Inflammatory macrophage (primary cell): Measurements from ENCODE around the gene IFT43.
"Not testable (repeated sequence)": the region's sequence is repeated elsewhere in the genome, so short reads cannot be mapped to it uniquely, and the experiment has no call there.

Experiments
- DNase-seq, 2 donors: peaks; one replicate each; pipeline ENCODE4 v3.0.0-alpha.2; 2020 to 2022

The IFT43 gene

DNA sequence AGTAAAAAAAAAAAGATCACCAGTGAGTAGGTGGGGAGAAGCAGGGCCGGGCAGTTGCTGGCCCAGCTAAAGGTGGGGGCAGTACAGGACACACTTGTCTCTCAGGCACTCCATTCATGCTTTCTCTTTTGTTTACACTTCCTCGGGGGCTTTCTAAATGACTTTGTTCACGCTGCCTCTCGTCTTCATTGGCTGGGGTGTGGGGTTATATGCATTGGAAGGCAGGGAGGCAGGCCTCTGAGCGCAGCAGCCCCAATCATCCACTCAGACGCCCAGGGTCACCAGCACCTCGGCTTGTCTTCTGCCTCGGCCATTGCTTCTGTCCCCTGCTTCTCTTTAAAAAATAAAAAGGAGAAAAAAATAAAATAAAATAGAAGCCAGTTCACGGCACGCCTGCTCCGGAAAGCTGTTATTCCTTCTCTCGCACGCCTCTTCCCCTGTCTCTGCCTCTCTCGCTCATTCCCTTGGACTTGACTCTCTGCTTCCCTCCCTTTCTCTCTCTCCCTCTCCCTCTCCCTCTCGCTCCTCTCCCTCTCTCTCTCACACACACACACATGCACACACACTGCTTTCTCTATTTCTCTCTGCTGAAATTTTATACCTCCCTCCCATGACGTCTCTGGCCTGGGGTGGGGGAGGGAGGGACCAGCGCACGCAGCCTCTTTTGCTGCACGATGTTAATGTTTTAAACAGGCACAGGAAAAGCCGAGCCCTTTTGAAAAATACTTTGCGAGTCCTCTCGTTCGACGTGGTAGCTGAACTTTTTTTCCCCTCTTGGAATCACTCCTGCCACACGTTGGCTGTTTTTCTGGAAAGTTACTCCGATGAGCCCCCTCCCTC, 3.9 kb upstream of the IFT43 start, which contains the start of gene TGFB3:
Gene TGFB3 (minus strand): TSS at position 570 of the 840 bp plus-strand sequence. CDS start 1,102 bp downstream, outside the sequence.
- peak; percentile 25 to 28 for DNase-seq

DNA sequence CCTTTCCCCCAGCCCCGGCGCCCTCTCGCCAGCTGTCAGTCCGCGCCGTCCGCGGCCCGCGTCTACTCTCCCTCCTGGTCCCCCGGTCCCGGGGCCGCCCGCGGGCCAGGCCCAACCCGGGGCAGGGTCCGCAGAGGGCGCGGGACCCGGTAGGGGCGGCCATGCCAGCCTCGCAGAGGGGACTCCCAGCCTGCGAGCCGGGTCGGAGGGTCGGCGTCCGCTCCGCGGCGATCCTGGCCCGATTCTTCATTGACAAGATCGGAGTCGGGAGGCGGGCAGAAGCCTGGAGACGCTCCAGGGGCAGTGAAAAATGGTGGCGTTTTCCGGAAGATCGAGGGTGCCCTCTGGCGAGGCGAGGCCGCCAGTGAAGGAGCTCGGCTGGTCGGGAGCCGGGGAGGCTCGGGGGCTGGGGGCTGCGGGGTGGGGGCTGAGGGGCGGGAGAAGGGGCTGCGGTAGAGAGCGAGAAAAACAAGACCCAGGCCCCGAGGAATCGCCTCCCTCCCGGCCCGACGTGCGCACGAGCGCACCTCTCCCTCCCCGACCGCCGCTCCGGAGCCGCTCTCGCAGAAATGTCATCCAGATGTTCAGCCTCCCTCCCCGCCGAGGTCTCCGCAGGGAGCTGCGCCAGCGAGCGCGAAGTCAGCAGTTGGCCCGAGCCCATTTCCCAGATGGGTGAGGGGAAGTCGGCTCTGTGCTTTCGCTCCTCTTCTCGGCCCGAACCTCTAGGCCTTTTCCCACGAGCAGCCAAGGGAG, 3.1 kb upstream of the IFT43 start:
- DNase-seq, result peak; percentile 70 to 78

GRCh38 chr14:75983019-75983358, 2.6 kb upstream of the IFT43 start:
- no peak for DNase-seq

DNA sequence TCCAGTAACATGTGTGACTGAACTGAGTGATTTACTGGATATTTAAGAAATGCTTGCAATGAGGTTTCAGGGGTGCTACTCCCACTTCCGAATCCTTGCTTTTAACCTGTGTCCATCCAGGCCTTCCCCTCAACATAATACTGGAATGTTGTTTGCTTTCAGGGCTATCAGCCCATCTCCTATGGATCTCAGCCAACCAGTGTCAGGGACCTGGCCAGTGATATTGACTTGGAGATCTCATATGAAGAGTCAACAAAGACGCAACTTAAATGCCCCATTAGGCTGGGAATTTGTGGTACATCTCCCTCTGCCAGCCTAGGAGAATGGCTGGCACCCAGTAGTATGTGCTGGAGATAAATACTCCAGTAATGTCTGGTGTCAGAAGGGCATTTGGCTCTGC, 889 bp upstream of the IFT43 start:
- no peak for DNase-seq

- no peak for DNase-seq
Measured at GRCh38 chr14:75986439-75986765, 839 bp downstream of the IFT43 start.

DNA sequence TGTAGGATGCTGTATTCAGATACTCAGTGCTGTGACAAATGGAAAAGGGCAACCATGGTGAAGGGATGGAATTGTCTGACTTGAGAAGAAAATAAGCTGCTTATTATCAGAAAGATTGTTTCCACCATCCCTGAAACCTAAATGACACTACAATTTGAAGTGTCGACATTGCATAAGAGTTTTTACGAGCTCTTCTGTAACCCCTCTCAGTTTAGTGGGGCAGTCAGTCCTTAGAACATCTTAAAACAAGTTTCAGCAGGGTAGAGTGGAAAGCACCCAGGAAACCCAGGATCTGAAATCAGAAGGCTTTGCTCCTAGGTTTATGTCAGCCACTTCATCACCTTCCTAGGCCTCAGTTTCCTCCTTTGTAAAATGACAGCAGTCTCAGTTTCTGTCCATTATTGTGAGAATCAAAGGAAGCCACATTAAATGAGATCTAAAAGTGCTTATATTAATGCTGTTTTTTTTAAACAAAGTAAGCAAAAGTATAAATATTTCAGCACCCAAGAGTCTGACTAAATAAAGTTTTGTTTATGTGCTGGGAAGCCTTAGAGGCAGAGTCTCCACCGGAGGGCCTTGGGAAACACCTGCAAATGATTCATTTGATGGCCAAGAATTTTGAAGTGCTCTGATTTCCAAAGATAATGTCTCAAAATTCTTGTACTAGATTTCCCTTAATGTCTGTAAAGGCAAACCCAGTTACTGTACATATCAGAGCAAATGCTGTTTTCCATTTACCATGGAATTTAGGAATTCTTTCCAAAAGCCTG, 1.8 kb downstream of the IFT43 start:
- DNase-seq, result no peak

DNA sequence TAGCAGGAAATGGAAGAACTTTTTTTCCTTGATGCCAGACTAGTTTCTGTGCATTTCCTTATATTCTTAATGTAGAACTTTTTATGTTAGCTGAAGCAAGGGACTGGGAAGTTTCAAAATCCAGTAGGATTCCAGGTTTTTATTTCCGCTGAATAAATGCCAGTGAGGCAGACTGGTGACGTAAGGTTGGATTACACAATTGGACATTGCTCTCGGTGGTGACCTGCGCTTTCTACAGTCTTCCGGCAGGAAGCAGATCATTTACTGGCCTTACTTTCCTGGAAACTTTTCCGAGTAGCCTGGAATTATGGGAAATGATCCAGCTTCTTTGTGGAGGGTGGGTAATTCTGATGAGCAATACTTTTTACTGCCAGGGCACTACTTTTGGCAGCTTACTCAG, 3.6 kb downstream of the IFT43 start:
- no peak for DNase-seq

DNA sequence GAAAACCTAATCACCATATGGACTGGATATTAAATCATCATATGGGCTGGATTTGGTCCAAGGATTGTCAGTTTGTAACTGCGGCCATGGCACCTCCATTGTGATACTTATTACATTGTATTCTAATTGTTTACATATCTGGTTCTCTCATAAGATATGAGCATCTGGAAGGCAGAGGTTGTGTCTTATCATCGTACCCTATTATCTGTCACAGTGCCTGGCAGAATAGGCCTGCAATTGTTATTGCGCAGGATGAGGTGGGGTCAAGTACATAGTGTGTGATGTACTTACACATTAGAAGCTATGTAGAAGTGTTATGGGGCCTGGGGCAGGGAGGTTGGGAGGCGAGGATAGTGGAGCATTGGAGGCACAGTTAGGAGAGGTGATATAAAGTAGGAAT, 4.7 kb downstream of the IFT43 start:
- no peak for DNase-seq

GRCh38 chr14:75991753-75992152, 6.2 kb downstream of the IFT43 start:
- DNase-seq, result no peak

- no peak for DNase-seq
Measured at GRCh38 chr14:75993567-75994041, 8.0 kb downstream of the IFT43 start.

GRCh38 chr14:75995372-75996041, 9.9 kb downstream of the IFT43 start:
- DNase-seq, result no peak

DNA sequence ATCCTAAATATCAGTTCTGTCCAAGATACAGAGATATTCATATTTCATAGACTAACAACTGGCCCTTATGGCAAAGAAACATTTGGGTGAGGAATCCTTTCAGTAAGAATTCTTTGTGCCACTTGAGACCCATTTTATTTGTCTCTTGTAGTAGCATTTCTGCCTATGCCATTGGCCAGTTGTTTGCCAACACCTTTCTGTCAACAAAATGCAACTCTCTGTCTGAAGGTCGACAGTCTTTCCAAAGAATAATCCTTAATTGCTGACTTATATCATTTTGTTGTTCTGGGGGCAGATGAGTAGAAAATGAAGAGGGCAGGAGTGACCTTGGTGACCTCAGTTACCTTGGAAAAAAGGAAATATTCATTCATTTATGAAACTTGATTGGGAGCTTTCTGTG, 10.9 kb downstream of the IFT43 start:
- DNase-seq, result no peak

DNA sequence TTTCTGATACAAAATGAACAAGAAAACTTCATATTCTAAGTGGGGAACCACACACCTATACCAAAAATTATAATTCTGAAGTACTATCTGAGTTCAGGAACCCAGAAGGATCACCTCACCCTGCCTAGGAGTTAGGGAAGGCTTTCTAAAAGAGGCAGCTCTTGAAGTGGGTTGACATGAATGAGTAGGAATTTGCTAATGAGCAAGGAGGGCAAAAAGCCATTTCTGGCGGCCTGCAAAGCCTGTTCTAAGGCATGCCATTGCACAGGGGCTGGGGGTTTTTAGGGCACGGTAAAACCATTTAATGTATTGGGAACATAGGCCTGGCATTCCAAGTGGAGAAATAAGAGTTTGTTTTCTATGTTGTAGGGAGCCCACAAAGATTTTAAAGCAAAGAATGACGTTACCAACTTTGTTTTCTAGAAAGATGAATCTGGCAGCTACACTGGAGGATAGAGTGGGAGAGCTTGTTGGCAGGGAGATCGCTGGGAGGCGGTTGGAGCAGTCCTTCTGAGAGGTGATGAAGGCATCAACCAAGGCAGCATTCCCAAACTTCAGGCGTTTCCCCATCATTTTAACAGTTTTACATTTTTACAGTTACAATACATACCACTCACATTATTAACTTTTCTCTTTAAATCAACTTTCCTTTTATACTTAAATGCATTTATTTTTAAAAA, 14.1 kb downstream of the IFT43 start:
- DNase-seq, result no peak

GRCh38 chr14:76002383-76002782, 16.8 kb downstream of the IFT43 start:
- DNase-seq, result no peak

- no peak for DNase-seq
Measured at GRCh38 chr14:76006253-76006652, 20.7 kb downstream of the IFT43 start.

- no peak for DNase-seq
Measured at GRCh38 chr14:76007379-76007778, 21.8 kb downstream of the IFT43 start.

- no peak for DNase-seq
Measured at GRCh38 chr14:76007852-76008251, 22.3 kb downstream of the IFT43 start.

- not testable (repeated sequence) for DNase-seq
Measured at GRCh38 chr14:76009627-76010026, 24.1 kb downstream of the IFT43 start.

DNA sequence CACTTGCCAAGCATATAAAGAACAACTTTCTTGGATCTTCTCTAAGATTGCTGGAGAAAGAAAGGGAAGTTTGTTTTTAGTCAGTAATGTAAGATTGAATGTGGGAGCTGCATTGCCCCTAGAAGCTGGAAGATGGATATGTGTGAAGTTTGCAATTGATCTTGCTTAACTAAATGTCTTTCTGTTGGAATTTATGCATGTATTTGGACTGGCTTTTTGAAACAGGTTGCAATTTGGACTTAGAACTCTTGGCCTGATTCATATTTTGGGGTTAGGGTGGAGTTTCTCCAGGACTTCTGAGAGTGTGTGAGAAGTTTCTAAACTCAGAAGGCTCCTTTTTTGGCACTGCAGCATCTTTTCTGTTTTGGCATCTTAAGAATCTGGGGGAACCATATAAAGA, 26.4 kb downstream of the IFT43 start:
- no peak for DNase-seq

- no peak for DNase-seq
Measured at GRCh38 chr14:76012354-76012753, 26.8 kb downstream of the IFT43 start.

DNA sequence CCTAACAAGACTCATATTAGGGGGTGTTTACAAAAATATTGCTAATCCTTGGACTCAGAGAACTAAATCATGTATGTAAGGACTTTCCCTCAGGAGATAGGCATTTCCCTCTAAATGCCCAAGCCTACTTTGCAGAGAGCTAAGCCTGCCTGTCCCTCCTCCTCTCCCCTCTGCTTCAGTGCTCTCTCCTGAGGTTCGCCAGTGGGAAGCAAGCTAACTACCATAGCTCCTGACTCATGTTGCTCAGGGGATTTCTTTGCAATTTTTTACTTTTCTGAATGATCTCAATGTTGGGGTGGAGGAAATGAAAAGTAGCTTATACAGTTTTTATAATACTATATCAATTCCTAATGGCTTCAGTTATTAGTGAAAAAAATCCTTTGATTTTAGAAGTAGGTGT, 29.6 kb downstream of the IFT43 start:
- no peak for DNase-seq

DNA sequence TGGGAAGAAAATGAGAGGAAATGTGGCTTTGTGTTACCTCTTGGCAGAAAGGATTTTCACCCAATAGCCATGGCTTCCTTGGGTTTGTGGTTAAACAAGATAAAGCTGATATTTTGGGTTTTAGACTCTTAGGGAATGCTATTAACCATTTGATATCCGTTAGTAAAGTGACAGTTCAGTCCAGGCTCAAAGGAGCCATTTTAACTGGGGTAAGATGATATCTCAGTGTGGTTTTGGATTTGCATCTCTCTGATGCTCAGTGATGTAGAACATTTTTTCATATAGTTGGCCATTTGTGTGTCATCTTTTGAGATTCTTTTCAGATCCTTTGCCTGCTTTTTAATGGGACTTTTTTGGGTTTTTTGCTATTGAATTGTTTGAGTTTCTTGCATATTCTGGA, 30.1 kb downstream of the IFT43 start:
- DNase-seq, result no peak
